Mononuclear cell (primary cell): Measurements from ENCODE around the gene HEYL. TPM values are rescaled to one million over a fixed set of nuclear protein-coding genes. Genes with fewer than 3 reads are reported as not detected.
A peak's percentile ranks its signal among the peaks of the same experiment; 100 is the strongest.

Experiments
- H3K27me3 ChIP-seq: 2 replicates; pipeline ENCODE4 v1.6.0; 2011; ENCODE audit warnings: low read length, control low read depth; ENCODE audit not compliant: insufficient read depth
- H3K4me1 ChIP-seq: 2 replicates; pipeline ENCODE4 v1.5.1; 2011; ENCODE audit warnings: mild to moderate bottlenecking, low read length, control low read depth; ENCODE audit not compliant: insufficient read depth
- H3K4me3 ChIP-seq: 2 replicates; pipeline ENCODE4 v1.5.1; 2011; ENCODE audit warnings: mild to moderate bottlenecking, low read length, moderate library complexity
- H3K9me3 ChIP-seq: 2 replicates; pipeline ENCODE4 v1.5.1; 2011; ENCODE audit warnings: low read depth, mild to moderate bottlenecking, control low read depth, low read length
- total RNA-seq: library from RNA; depleted of rRNA; stranded (reverse); fragments of >200 nt; gene quantifications from one replicate; pipeline ENCODE4 v1.2.3, GENCODE V29; 2012

HEYL gene
- total RNA-seq, 1 donor: not detected

- Histone ChIP-seq H3K4me3 (peak overlapping the region; percentile 77), H3K9me3 (no peaks in the 10 kb centered on the region), H3K4me1 (peaks cover 32% of the 10 kb centered on the region), H3K27me3 (no peaks in the 10 kb centered on the region)
Measured at GRCh38 chr1:39574646-39575045, 64.8 kb downstream of the HEYL start.

Other genes with a start within 250 kb of the HEYL start
- gene BMP8A, start 148.0 kb downstream of the HEYL start, total RNA-seq: 0.10 TPM
- 163 TPM for gene PABPC4, start 62.9 kb downstream of the HEYL start, total RNA-seq
- 0.31 TPM for gene NT5C1A, start 32.5 kb upstream of the HEYL start, total RNA-seq
- gene HPCAL4, start 51.8 kb upstream of the HEYL start, total RNA-seq: 5.5 TPM
- gene PPIE, start 99.2 kb upstream of the HEYL start, total RNA-seq: 20.7 TPM
- gene OXCT2, start 131.7 kb upstream of the HEYL start, total RNA-seq: 0.73 TPM
- gene BMP8B, start 149.2 kb upstream of the HEYL start, total RNA-seq: 0.31 TPM
- 8.2 TPM for gene TRIT1, start 243.9 kb upstream of the HEYL start, total RNA-seq